Spleen (tissue), 11 donors: ENCODE results near the gene KRTAP21-2. TPM values are rescaled to one million over a fixed set of nuclear protein-coding genes. Genes with fewer than 3 reads are reported as not detected.

Experiments
- DNase-seq: peaks from one replicate; pipeline ENCODE4 v3.0.0-alpha.2; 2020
- H3K27ac ChIP-seq, 8 donors: fragments of 200-600 bp; sonication (generic) in 7 of 8; 1 replicate in 4 of 8; 2 replicates in 4 of 8; pipeline versions ENCODE4 v1.5.0 to v1.8.0; 2016 to 2021; ENCODE audit warnings: inconsistent platforms in 4 of 8, mild to moderate bottlenecking in 4 of 8, moderate library complexity in 1 of 8
- H3K27me3 ChIP-seq, 7 donors: fragments of 200-600 bp; sonication (generic) in 6 of 7; replicated peaks in 1 of 7; 1 replicate in 4 of 7; 2 replicates in 3 of 7; pipeline versions ENCODE4 v1.5.0 to v1.8.0; 2016 to 2021; ENCODE audit warnings: inconsistent platforms in 3 of 7, mild to moderate bottlenecking in 1 of 7
- H3K36me3 ChIP-seq, 6 donors: fragments of 200-600 bp; sonication (generic) in 5 of 6; 1 replicate in 4 of 6; 2 replicates in 2 of 6; pipeline versions ENCODE4 v1.5.0 to v1.8.0; 2016 to 2021; ENCODE audit warnings: inconsistent platforms in 2 of 6
- H3K4me1 ChIP-seq, 6 donors: fragments of 200-600 bp; sonication (generic) in 5 of 6; 1 replicate in 3 of 6; 2 replicates in 3 of 6; pipeline versions ENCODE4 v1.5.0 to v1.8.0; 2016 to 2021; ENCODE audit warnings: inconsistent platforms in 3 of 6
- H3K4me3 ChIP-seq, 8 donors: fragments of 200-600 bp; sonication (generic) in 7 of 8; 1 replicate in 4 of 8; 2 replicates in 4 of 8; pipeline versions ENCODE4 v1.5.0 to v1.8.0; 2016 to 2021; ENCODE audit warnings: inconsistent platforms in 4 of 8, mild to moderate bottlenecking in 4 of 8, moderate library complexity in 2 of 8
- H3K9me3 ChIP-seq, 8 donors: fragments of 200-600 bp; sonication (generic) in 7 of 8; 1 replicate in 4 of 8; 2 replicates in 4 of 8; pipeline versions ENCODE4 v1.5.0 to v1.8.0; 2016 to 2021; ENCODE audit warnings: inconsistent platforms in 4 of 8
- POLR2A ChIP-seq, 3 donors: fragments of 450-650 bp; IDR thresholded peaks; one replicate each; pipeline ENCODE4 v1.5.1; 2017; ENCODE audit warnings: antibody characterized with exemption in 3 of 3, mild to moderate bottlenecking in 1 of 3
- POLR2AphosphoS5 ChIP-seq, 3 donors: sonication (generic); formaldehyde crosslinking; IDR thresholded peaks; one replicate each; pipeline ENCODE4 v1.5.1; 2017; ENCODE audit warnings: antibody characterized with exemption in 3 of 3
- WGBS, 5 donors: extraction: QIAGEN DNeasy Blood & Tissue Kit in 3 of 5; methylation state at CpG; one replicate each; pipeline versions ENCODE4 v1.1.5 to v1.1.7; 2013 to 2018; 5-methylcytosine and 5-hydroxymethylcytosine counted together
- intact Hi-C: fragments of 100-400 bp; cut with DNase I; formaldehyde crosslinking; loops from one replicate; pipeline ENCODE4 v1.15.0; 2023; ENCODE audit warnings: low total_unique reads
- polyA plus RNA-seq, 3 donors: library from polyadenylated mRNA; stranded (reverse); fragments of 200-250 nt; gene quantifications; one replicate each; pipeline ENCODE4 v1.2.1, GENCODE V29; 2013
- total RNA-seq, 7 donors: library from RNA; depleted of rRNA in 3 of 7; stranded (reverse); fragments of >200 nt in 3 of 7; fragmentation: NEBNext Ultra II Directional in 4 of 7; extraction: Animal tissue kit (Norgen Biotek cat#: 25700) in 4 of 7; gene quantifications; one replicate each; pipeline versions ENCODE4 v1.1.0 to v1.2.1, GENCODE V29; 2016 to 2021
- TF ChIP-seq, protein P1 (sequence below), 11 experiments: fragments of 200-600 bp in 7 of 11; fragments of 450-650 bp in 4 of 11; sonication (generic) in 4 of 11; IDR thresholded peaks in 8 of 11; conservative IDR thresholded peaks in 3 of 11; 1 replicate in 7 of 11; 2 replicates in 4 of 11; pipeline versions ENCODE4 v1.4.0 to v1.8.0; 2016 to 2021; ENCODE audit warnings: antibody characterized with exemption in 11 of 11, inconsistent platforms in 4 of 11, mild to moderate bottlenecking in 1 of 11
- donor health status: healthy with polysubstance abuse.
- donor health status: DM: no; HTN: no; CAD: no; lungs with moderate emphysema.
- donor health status: DM: no; HTN: no; CAD: no.
- donor health status: Bipolar disorder and iron deficiency.
- donor health status: healthy.
- donor health status: DM: no; HTN: no; CAD: no.
- donor health status: DM: yes; HTN: yes; CAD: no.

The KRTAP21-2 gene
- total and polyA plus RNA-seq, 10 donors: not detected

DNA sequence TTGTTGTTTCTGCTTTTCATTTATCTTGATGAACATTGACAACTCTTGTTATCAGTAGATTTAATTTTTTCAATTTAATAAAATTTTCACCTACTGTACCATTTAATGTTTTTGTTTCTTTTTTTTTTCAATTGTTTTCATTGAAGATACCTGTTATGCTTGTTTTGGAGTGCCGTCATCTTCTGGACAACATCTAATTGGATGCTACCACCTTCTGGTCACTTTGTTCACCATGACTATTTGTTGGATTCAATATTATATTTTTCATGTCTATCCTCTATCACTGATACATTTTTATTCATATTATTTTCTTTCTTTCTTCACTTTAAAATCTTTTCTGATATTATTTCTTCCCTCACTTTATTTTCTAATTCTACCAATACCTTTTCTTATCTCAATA lies 14.0 kb downstream of the KRTAP21-2 start:
- H3K27me3 ChIP-seq: no peaks in the 10 kb centered on the region
- DNase-seq: no peak
- WGBS, 5 donors: 69 to 80% (median 77%) methylated on average over 1 of the region's 1 CpG
- H3K27ac ChIP-seq: no peak overlapping the region
- H3K9me3 ChIP-seq: peaks cover 0 to 11% (median 0%) of the 10 kb centered on the region in 8 donors
- TF ChIP-seq, protein P1, sequence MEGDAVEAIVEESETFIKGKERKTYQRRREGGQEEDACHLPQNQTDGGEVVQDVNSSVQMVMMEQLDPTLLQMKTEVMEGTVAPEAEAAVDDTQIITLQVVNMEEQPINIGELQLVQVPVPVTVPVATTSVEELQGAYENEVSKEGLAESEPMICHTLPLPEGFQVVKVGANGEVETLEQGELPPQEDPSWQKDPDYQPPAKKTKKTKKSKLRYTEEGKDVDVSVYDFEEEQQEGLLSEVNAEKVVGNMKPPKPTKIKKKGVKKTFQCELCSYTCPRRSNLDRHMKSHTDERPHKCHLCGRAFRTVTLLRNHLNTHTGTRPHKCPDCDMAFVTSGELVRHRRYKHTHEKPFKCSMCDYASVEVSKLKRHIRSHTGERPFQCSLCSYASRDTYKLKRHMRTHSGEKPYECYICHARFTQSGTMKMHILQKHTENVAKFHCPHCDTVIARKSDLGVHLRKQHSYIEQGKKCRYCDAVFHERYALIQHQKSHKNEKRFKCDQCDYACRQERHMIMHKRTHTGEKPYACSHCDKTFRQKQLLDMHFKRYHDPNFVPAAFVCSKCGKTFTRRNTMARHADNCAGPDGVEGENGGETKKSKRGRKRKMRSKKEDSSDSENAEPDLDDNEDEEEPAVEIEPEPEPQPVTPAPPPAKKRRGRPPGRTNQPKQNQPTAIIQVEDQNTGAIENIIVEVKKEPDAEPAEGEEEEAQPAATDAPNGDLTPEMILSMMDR (IDR thresholded peaks at IDR 0.05 in 8 of 11, conservative IDR thresholded peaks at IDR 0.05 in 3 of 11): no peak
- no peak for TF ChIP-seq POLR2A (IDR thresholded peaks at IDR 0.05)
- TF ChIP-seq POLR2AphosphoS5 (IDR thresholded peaks at IDR 0.05): no peak
- no peaks in the 10 kb centered on the region for H3K4me1 ChIP-seq
- no peak overlapping the region for H3K4me3 ChIP-seq
- H3K36me3 ChIP-seq: no peaks in the 10 kb centered on the region
- intact Hi-C loops: no loop called here

- Histone ChIP-seq H3K36me3 (no peaks in the 10 kb centered on the region), H3K4me3 (no peak overlapping the region), H3K27ac (no peak overlapping the region), H3K9me3 (peaks cover 0 to 22% (median 0%) of the 10 kb centered on the region in 8 donors), H3K4me1 (no peaks in the 10 kb centered on the region), H3K27me3 (no peaks in the 10 kb centered on the region)
- 56 to 83% (median 69%) methylated on average over 1 of the region's 1 CpG for WGBS, 5 donors
- TF ChIP-seq POLR2AphosphoS5 (IDR thresholded peaks at IDR 0.05) (no peak), POLR2A (IDR thresholded peaks at IDR 0.05) (no peak)
- TF ChIP-seq, protein P1 (IDR thresholded peaks at IDR 0.05 in 8 of 11, conservative IDR thresholded peaks at IDR 0.05 in 3 of 11): no peak
- no peak for DNase-seq
- intact Hi-C loops: no loop called here
Observed at GRCh38 chr21:30726726-30727125, 20.3 kb downstream of the KRTAP21-2 start.

DNA sequence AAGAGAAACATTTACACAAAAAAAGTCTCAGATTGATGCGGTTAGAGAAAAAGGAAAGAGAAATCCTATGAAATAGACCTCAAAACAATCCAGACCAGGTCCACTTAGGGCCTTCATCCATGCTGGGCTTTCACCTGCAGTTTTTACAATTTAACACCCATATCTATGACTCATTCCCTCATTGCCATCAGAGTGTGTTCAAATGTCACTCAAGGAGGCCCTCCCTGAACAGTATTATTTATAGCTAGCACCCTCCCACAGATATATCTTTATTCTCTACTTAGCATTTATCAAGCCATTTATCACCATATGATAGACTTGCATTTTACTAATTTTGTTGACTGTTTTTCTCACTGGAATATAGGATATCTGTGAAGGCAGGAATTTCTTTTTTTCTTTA lies 27.7 kb downstream of the KRTAP21-2 start:
- Histone ChIP-seq H3K4me1 (no peaks in the 10 kb centered on the region), H3K9me3 (no peaks in the 10 kb centered on the region), H3K27ac (no peak overlapping the region), H3K27me3 (no peaks in the 10 kb centered on the region), H3K36me3 (no peaks in the 10 kb centered on the region), H3K4me3 (no peak overlapping the region)
- no peak for DNase-seq
- intact Hi-C loops: no loop called here
- 84 to 100% (median 87%) methylated on average over 1 of the region's 1 CpG for WGBS, 5 donors
- TF ChIP-seq POLR2A (IDR thresholded peaks at IDR 0.05) (no peak), POLR2AphosphoS5 (IDR thresholded peaks at IDR 0.05) (no peak)
- TF ChIP-seq, protein P1 (IDR thresholded peaks at IDR 0.05 in 8 of 11, conservative IDR thresholded peaks at IDR 0.05 in 3 of 11): no peak

GRCh38 chr21:30718239-30718909 lies 28.7 kb downstream of the KRTAP21-2 start, which contains the start of gene KRTAP21-3:
Gene KRTAP21-3, minus strand, starts transcription at chr21:30718777. Its CDS starts 18 bp downstream, at chr21:30718759.
- intact Hi-C loops: no loop called here
- no peak for DNase-seq

More at GRCh38 chr21:30718239-30718909, 28.7 kb downstream of the KRTAP21-2 start, which contains the start of gene KRTAP21-3:
- Histone ChIP-seq H3K9me3 (no peaks in the 10 kb centered on the region), H3K4me1 (no peaks in the 10 kb centered on the region), H3K27ac (no peak within 1 kb of the TSS), H3K4me3 (no peak within 1 kb of the TSS), H3K36me3 (no peaks in the 10 kb centered on the region), H3K27me3 (no peaks in the 10 kb centered on the region)
- TF ChIP-seq POLR2A (IDR thresholded peaks at IDR 0.05) (no peak), POLR2AphosphoS5 (IDR thresholded peaks at IDR 0.05) (no peak)
- TF ChIP-seq, protein P1 (IDR thresholded peaks at IDR 0.05 in 8 of 11, conservative IDR thresholded peaks at IDR 0.05 in 3 of 11): no peak
- 64 to 75% (median 74%) methylated on average over 3 of the region's 3 CpGs for WGBS, 5 donors
